Upper lobe of left lung (tissue), 6 donors: ENCODE data around the gene ANKFN1. TPM values are rescaled to one million over a fixed set of nuclear protein-coding genes. Genes with fewer than 3 reads are reported as not detected.
"Not testable (repeated sequence)": the region's sequence is repeated elsewhere in the genome, so short reads cannot be mapped to it uniquely, and the experiment has no call there.

Source experiments
- ATAC-seq, 2 donors: fragments of 200-7000 bp; cut with Tn5 transposase; one replicate each; pipeline ENCODE4 v1.9.1; 2022; ENCODE audit warnings: mild to moderate bottlenecking in 2 of 2, moderate library complexity in 2 of 2; ENCODE audit not compliant: low FRiP score in 2 of 2
- DNase-seq, 2 donors: peaks; one replicate each; pipeline ENCODE4 v3.0.0-alpha.2; 2019 to 2020
- H3K27ac ChIP-seq, 4 donors: fragments of 200-600 bp; sonication (generic); one replicate each; pipeline ENCODE4 v1.5.1; 2016 to 2019
- H3K27me3 ChIP-seq, 4 donors: fragments of 200-600 bp; sonication (generic); one replicate each; pipeline ENCODE4 v1.5.1; 2017 to 2019
- H3K36me3 ChIP-seq, 4 donors: fragments of 200-600 bp; sonication (generic); one replicate each; pipeline ENCODE4 v1.5.1; 2016 to 2019
- H3K4me1 ChIP-seq, 4 donors: fragments of 200-600 bp; sonication (generic); one replicate each; pipeline ENCODE4 v1.5.1; 2018 to 2019
- H3K4me3 ChIP-seq, 4 donors: fragments of 200-600 bp; sonication (generic); one replicate each; pipeline ENCODE4 v1.5.1; 2017 to 2019; ENCODE audit warnings: mild to moderate bottlenecking in 2 of 4, moderate library complexity in 1 of 4
- H3K9me3 ChIP-seq, 4 donors: fragments of 200-600 bp; sonication (generic); one replicate each; pipeline ENCODE4 v1.5.1; 2018 to 2019
- CTCF ChIP-seq, 6 experiments: fragments of 450-650 bp in 4 of 6; fragments of 200-600 bp in 2 of 6; sonication (generic) in 2 of 6; IDR thresholded peaks; one replicate each; pipeline ENCODE4 v1.5.1; 2016 to 2019; ENCODE audit warnings: antibody characterized with exemption in 6 of 6
- EP300 ChIP-seq, 4 donors: sonication (generic); formaldehyde crosslinking; IDR thresholded peaks; one replicate each; pipeline ENCODE4 v1.5.1; 2017; ENCODE audit warnings: antibody characterized with exemption in 4 of 4, control low read depth in 2 of 4
- POLR2A ChIP-seq, 4 donors: fragments of 450-650 bp; IDR thresholded peaks; one replicate each; pipeline ENCODE4 v1.5.1; 2016 to 2017; ENCODE audit warnings: antibody characterized with exemption in 4 of 4, mild to moderate bottlenecking in 2 of 4
- POLR2AphosphoS5 ChIP-seq, 2 donors: sonication (generic); formaldehyde crosslinking; IDR thresholded peaks; one replicate each; pipeline ENCODE4 v1.5.1; 2017; ENCODE audit warnings: antibody characterized with exemption in 2 of 2
- WGBS, 2 donors: methylation state at CpG; one replicate each; pipeline ENCODE4 v1.1.5; 2017 to 2018; 5-methylcytosine and 5-hydroxymethylcytosine counted together
- total RNA-seq, 6 donors: library from RNA; depleted of rRNA in 4 of 6; stranded (reverse); fragments of >200 nt in 4 of 6; gene quantifications; one replicate each; pipeline versions ENCODE4 v1.1.0 to v1.2.1, GENCODE V29; 2016 to 2021
- donor health status: DM: no; HTN: no; CAD: no; lungs with moderate emphysema.
- donor health status: DM: no; HTN: yes; CAD: no; lungs with severe emphysema.

Gene ANKFN1
- total RNA-seq, 6 donors from 2014 or later, result 0.55 to 14.4 (median 2.6) TPM

GRCh38 chr17:56269556-56270389 lies 116.5 kb downstream of the ANKFN1 start:
- TF ChIP-seq POLR2A (IDR thresholded peaks at IDR 0.05) (no peak), EP300 (IDR thresholded peaks at IDR 0.05) (no peak), POLR2AphosphoS5 (IDR thresholded peaks at IDR 0.05) (no peak), CTCF (IDR thresholded peaks at IDR 0.05) (no peak)
- Histone ChIP-seq H3K4me3 (no peak overlapping the region), H3K36me3 (no peaks in the 10 kb centered on the region), H3K9me3 (no peaks in the 10 kb centered on the region), H3K27ac (no peak overlapping the region), H3K27me3 (no peaks in the 10 kb centered on the region), H3K4me1 (no peaks in the 10 kb centered on the region)
- ATAC-seq, result no peak
- WGBS, 2 donors, result 75 to 85% methylated on average over 6 of the region's 6 CpGs
- no peak for DNase-seq

- no peak for TF ChIP-seq POLR2A (IDR thresholded peaks at IDR 0.05)
- no peak for TF ChIP-seq CTCF (IDR thresholded peaks at IDR 0.05)
- TF ChIP-seq EP300 (IDR thresholded peaks at IDR 0.05), result no peak
- TF ChIP-seq POLR2AphosphoS5 (IDR thresholded peaks at IDR 0.05), result no peak
- ATAC-seq, result no peak
- no peaks in the 10 kb centered on the region for H3K27me3 ChIP-seq
- H3K9me3 ChIP-seq, result no peaks in the 10 kb centered on the region
- H3K4me1 ChIP-seq, result no peaks in the 10 kb centered on the region
- H3K27ac ChIP-seq, result no peak overlapping the region
- H3K4me3 ChIP-seq, result no peak overlapping the region
- 95% methylated on average over 3 of the region's 3 CpGs for WGBS, 2 donors
- DNase-seq, result no peak
- no peaks in the 10 kb centered on the region for H3K36me3 ChIP-seq
These were observed 121.2 kb downstream of the ANKFN1 start for GRCh38 chr17:56274491-56274890.

GRCh38 chr17:56284482-56284881 lies 131.2 kb downstream of the ANKFN1 start:
- no peak for ATAC-seq
- 68 to 78% methylated on average over 4 of the region's 4 CpGs for WGBS, 2 donors
- Histone ChIP-seq H3K4me1 (no peaks in the 10 kb centered on the region), H3K27ac (no peak overlapping the region), H3K4me3 (no peak overlapping the region), H3K9me3 (no peaks in the 10 kb centered on the region), H3K27me3 (no peaks in the 10 kb centered on the region), H3K36me3 (no peaks in the 10 kb centered on the region)
- TF ChIP-seq POLR2A (IDR thresholded peaks at IDR 0.05), result no peak
- no peak for TF ChIP-seq CTCF (IDR thresholded peaks at IDR 0.05)
- TF ChIP-seq EP300 (IDR thresholded peaks at IDR 0.05), result no peak
- TF ChIP-seq POLR2AphosphoS5 (IDR thresholded peaks at IDR 0.05), result no peak
- no peak for DNase-seq

GRCh38 chr17:56288786-56289185 lies 135.5 kb downstream of the ANKFN1 start:
- ATAC-seq, H3K4me1 ChIP-seq, H3K27ac ChIP-seq, H3K36me3 ChIP-seq, H3K27me3 ChIP-seq, H3K4me3 ChIP-seq, H3K9me3 ChIP-seq, DNase-seq: not testable (repeated sequence)
- WGBS, 2 donors, result 79 to 86% methylated on average over 3 of the region's 3 CpGs

- 85 to 94% methylated on average over 6 of the region's 6 CpGs for WGBS, 2 donors
- Histone ChIP-seq H3K27me3 (no peaks in the 10 kb centered on the region), H3K4me3 (no peak overlapping the region), H3K36me3 (no peaks in the 10 kb centered on the region), H3K4me1 (peaks cover 0 to 7% (median 4%) of the 10 kb centered on the region in 4 donors), H3K9me3 (no peaks in the 10 kb centered on the region), H3K27ac (no peak overlapping the region)
- no peak for ATAC-seq
- no peak for DNase-seq
- TF ChIP-seq CTCF (IDR thresholded peaks at IDR 0.05) (no peak), POLR2AphosphoS5 (IDR thresholded peaks at IDR 0.05) (no peak), POLR2A (IDR thresholded peaks at IDR 0.05) (no peak), EP300 (IDR thresholded peaks at IDR 0.05) (no peak)
These were observed 136.0 kb downstream of the ANKFN1 start for GRCh38 chr17:56289321-56289720.
